ENCODE results near the gene COL17A1. TPM values are rescaled to one million over a fixed set of nuclear protein-coding genes. Genes with fewer than 3 reads are reported as not detected.

The COL17A1 gene
- total RNA-seq, 1 experiment from 2014 or later: 3.5 TPM

DNA sequence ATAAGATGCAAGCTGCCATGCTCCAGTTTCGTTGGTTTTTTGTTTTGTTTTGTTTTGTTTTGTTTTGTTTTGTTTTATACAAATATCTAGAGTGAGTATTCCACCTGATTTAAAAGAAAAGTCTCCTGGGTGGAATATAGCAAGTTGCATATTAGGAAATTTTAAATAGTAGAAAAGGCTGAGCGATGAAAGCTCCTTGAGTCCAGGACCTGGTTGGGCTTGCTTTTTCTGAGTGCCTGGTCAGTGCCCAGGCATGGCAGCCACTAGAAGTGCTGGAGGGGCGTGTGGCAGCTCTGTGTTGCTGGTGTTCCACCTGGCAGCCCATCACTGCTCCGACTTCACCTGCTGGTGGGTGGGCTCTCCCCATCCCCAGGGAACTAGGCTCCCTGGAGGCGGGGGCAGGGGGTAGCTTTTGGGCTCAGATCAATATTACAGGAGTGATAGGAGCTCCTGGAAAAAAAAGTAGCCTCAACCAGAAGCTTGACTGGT lies 8.0 kb downstream of the COL17A1 start (continued):
- TF ChIP-seq, protein P1, sequence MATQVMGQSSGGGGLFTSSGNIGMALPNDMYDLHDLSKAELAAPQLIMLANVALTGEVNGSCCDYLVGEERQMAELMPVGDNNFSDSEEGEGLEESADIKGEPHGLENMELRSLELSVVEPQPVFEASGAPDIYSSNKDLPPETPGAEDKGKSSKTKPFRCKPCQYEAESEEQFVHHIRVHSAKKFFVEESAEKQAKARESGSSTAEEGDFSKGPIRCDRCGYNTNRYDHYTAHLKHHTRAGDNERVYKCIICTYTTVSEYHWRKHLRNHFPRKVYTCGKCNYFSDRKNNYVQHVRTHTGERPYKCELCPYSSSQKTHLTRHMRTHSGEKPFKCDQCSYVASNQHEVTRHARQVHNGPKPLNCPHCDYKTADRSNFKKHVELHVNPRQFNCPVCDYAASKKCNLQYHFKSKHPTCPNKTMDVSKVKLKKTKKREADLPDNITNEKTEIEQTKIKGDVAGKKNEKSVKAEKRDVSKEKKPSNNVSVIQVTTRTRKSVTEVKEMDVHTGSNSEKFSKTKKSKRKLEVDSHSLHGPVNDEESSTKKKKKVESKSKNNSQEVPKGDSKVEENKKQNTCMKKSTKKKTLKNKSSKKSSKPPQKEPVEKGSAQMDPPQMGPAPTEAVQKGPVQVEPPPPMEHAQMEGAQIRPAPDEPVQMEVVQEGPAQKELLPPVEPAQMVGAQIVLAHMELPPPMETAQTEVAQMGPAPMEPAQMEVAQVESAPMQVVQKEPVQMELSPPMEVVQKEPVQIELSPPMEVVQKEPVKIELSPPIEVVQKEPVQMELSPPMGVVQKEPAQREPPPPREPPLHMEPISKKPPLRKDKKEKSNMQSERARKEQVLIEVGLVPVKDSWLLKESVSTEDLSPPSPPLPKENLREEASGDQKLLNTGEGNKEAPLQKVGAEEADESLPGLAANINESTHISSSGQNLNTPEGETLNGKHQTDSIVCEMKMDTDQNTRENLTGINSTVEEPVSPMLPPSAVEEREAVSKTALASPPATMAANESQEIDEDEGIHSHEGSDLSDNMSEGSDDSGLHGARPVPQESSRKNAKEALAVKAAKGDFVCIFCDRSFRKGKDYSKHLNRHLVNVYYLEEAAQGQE (IDR thresholded peaks at IDR 0.05; ENCODE audit: low read depth): no peak
- TF ChIP-seq FOSL1 (IDR thresholded peaks at IDR 0.05; ENCODE audit: low read depth) (no peak), SP1 (IDR thresholded peaks at IDR 0.05; ENCODE audit: low read depth) (no peak), EZH2phosphoT487 (IDR thresholded peaks at IDR 0.05; ENCODE audit: borderline replicate concordance) (no peak), YY1 (IDR thresholded peaks at IDR 0.05; ENCODE audit: extremely low read depth, insufficient replicate concordance, low read depth, low read length) (no peak), RAD21 (IDR thresholded peaks at IDR 0.05; ENCODE audit: low read depth) (no peak)
- TF ChIP-seq, protein P2, sequence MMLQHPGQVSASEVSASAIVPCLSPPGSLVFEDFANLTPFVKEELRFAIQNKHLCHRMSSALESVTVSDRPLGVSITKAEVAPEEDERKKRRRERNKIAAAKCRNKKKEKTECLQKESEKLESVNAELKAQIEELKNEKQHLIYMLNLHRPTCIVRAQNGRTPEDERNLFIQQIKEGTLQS (IDR thresholded peaks at IDR 0.05): no peak
- TF ChIP-seq, protein P3, sequence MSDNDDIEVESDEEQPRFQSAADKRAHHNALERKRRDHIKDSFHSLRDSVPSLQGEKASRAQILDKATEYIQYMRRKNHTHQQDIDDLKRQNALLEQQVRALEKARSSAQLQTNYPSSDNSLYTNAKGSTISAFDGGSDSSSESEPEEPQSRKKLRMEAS (IDR thresholded peaks at IDR 0.05): no peak
- TF ChIP-seq, protein P4, sequence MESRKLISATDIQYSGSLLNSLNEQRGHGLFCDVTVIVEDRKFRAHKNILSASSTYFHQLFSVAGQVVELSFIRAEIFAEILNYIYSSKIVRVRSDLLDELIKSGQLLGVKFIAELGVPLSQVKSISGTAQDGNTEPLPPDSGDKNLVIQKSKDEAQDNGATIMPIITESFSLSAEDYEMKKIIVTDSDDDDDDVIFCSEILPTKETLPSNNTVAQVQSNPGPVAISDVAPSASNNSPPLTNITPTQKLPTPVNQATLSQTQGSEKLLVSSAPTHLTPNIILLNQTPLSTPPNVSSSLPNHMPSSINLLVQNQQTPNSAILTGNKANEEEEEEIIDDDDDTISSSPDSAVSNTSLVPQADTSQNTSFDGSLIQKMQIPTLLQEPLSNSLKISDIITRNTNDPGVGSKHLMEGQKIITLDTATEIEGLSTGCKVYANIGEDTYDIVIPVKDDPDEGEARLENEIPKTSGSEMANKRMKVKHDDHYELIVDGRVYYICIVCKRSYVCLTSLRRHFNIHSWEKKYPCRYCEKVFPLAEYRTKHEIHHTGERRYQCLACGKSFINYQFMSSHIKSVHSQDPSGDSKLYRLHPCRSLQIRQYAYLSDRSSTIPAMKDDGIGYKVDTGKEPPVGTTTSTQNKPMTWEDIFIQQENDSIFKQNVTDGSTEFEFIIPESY (IDR thresholded peaks at IDR 0.05; ENCODE audit: extremely low read depth, insufficient replicate concordance, low read length): no peak
